Gastroesophageal sphincter (tissue), 4 donors: ENCODE measurements around the gene PNPLA7. TPM values are rescaled to one million over a fixed set of nuclear protein-coding genes. Genes with fewer than 3 reads are reported as not detected.
"Not testable (repeated sequence)": the region's sequence is repeated elsewhere in the genome, so short reads cannot be mapped to it uniquely, and the experiment has no call there.

Experiments
- ATAC-seq: fragments of 150-250 bp; one replicate; pipeline ENCODE4 v1.9.1; 2016; ENCODE audit warnings: mild to moderate bottlenecking, moderate library complexity
- H3K27ac ChIP-seq, 4 donors: fragments of 200-600 bp; sonication (generic) in 3 of 4; 1 replicate in 3 of 4; 2 replicates in 1 of 4; pipeline ENCODE4 v1.5.1; 2016 to 2019
- H3K27me3 ChIP-seq: fragments of 200-600 bp; sonication (generic); one replicate; pipeline ENCODE4 v1.5.1; 2019
- H3K36me3 ChIP-seq, 2 donors: fragments of 200-600 bp; sonication (generic); one replicate each; pipeline ENCODE4 v1.5.1; 2019; ENCODE audit warnings: control low read depth in 1 of 2
- H3K4me1 ChIP-seq, 3 donors: fragments of 200-600 bp; sonication (generic); 1 replicate in 2 of 3; 2 replicates in 1 of 3; pipeline ENCODE4 v1.5.1; 2016 to 2019; ENCODE audit warnings: control low read depth in 2 of 3
- H3K4me3 ChIP-seq, 2 donors: fragments of 200-600 bp; sonication (generic); one replicate each; pipeline ENCODE4 v1.5.1; 2019; ENCODE audit warnings: mild to moderate bottlenecking in 1 of 2, moderate library complexity in 1 of 2
- H3K9me3 ChIP-seq, 3 donors: fragments of 200-600 bp; sonication (generic); one replicate each; pipeline ENCODE4 v1.5.1; 2017 to 2019; ENCODE audit warnings: control low read depth in 2 of 3
- EP300 ChIP-seq: sonication (generic); formaldehyde crosslinking; IDR thresholded peaks from one replicate; pipeline ENCODE4 v1.6.1; 2017; ENCODE audit warnings: antibody characterized with exemption, mild to moderate bottlenecking
- POLR2A ChIP-seq, 2 donors: fragments of 450-650 bp; IDR thresholded peaks; one replicate each; pipeline ENCODE4 v1.6.1; 2017; ENCODE audit warnings: antibody characterized with exemption in 2 of 2, mild to moderate bottlenecking in 2 of 2, moderate library complexity in 1 of 2
- POLR2AphosphoS5 ChIP-seq: sonication (generic); formaldehyde crosslinking; IDR thresholded peaks from one replicate; pipeline ENCODE4 v1.6.1; 2017; ENCODE audit warnings: antibody characterized with exemption
- WGBS, 2 donors: methylation state at CpG; one replicate each; pipeline ENCODE4 v1.1.5; 2018; ENCODE audit warnings: low coverage in 1 of 2; 5-methylcytosine and 5-hydroxymethylcytosine counted together
- total RNA-seq, 4 donors: library from RNA; depleted of rRNA; stranded (reverse); fragments of >200 nt; gene quantifications; one replicate each; pipeline ENCODE4 v1.1.0, GENCODE V29; 2016
- TF ChIP-seq, protein P1 (sequence below), 4 experiments: fragments of 200-600 bp in 2 of 4; fragments of 450-650 bp in 2 of 4; sonication (generic) in 1 of 4; IDR thresholded peaks; one replicate each; pipeline ENCODE4 v1.5.1; 2017 to 2019; ENCODE audit warnings: antibody characterized with exemption in 4 of 4, mild to moderate bottlenecking in 2 of 4, moderate library complexity in 2 of 4

Gene PNPLA7
- total RNA-seq, 4 donors from 2014 or later, result 2.0 to 11.2 (median 6.6) TPM

- no peaks in the 10 kb centered on the region for H3K9me3 ChIP-seq
- H3K4me3 ChIP-seq, result no peak overlapping the region
- ATAC-seq, result no peak
- no peaks in the 10 kb centered on the region for H3K27me3 ChIP-seq
- H3K27ac ChIP-seq, result no peak overlapping the region
- WGBS, 2 donors, result 89 to 92% methylated on average over 2 to 17 of the region's 20 CpGs
- H3K36me3 ChIP-seq, result peaks cover 0 to 74% of the 10 kb centered on the region in 2 donors
- TF ChIP-seq POLR2A (IDR thresholded peaks at IDR 0.05) (no peak), EP300 (no peak), POLR2AphosphoS5 (no peak)
- TF ChIP-seq, protein P1, sequence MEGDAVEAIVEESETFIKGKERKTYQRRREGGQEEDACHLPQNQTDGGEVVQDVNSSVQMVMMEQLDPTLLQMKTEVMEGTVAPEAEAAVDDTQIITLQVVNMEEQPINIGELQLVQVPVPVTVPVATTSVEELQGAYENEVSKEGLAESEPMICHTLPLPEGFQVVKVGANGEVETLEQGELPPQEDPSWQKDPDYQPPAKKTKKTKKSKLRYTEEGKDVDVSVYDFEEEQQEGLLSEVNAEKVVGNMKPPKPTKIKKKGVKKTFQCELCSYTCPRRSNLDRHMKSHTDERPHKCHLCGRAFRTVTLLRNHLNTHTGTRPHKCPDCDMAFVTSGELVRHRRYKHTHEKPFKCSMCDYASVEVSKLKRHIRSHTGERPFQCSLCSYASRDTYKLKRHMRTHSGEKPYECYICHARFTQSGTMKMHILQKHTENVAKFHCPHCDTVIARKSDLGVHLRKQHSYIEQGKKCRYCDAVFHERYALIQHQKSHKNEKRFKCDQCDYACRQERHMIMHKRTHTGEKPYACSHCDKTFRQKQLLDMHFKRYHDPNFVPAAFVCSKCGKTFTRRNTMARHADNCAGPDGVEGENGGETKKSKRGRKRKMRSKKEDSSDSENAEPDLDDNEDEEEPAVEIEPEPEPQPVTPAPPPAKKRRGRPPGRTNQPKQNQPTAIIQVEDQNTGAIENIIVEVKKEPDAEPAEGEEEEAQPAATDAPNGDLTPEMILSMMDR (IDR thresholded peaks at IDR 0.05), result no peak
- peaks cover 0 to under 1% (median 0%) of the 10 kb centered on the region in 3 donors for H3K4me1 ChIP-seq
Observed at GRCh38 chr9:137542486-137542885, 7.7 kb downstream of the PNPLA7 start.

- Histone ChIP-seq H3K9me3 (no peaks in the 10 kb centered on the region), H3K27ac (no peak overlapping the region), H3K4me3 (no peak overlapping the region), H3K4me1 (peaks cover 0 to 1% (median 0%) of the 10 kb centered on the region in 3 donors), H3K27me3 (no peaks in the 10 kb centered on the region), H3K36me3 (peaks cover 0 to 79% of the 10 kb centered on the region in 2 donors)
- no peak for ATAC-seq
- TF ChIP-seq, protein P1 (IDR thresholded peaks at IDR 0.05), result no peak
- 80 to 83% methylated on average over 1 to 7 of the region's 18 CpGs for WGBS, 2 donors
Observed at GRCh38 chr9:137540536-137540935, 9.7 kb downstream of the PNPLA7 start.

DNA sequence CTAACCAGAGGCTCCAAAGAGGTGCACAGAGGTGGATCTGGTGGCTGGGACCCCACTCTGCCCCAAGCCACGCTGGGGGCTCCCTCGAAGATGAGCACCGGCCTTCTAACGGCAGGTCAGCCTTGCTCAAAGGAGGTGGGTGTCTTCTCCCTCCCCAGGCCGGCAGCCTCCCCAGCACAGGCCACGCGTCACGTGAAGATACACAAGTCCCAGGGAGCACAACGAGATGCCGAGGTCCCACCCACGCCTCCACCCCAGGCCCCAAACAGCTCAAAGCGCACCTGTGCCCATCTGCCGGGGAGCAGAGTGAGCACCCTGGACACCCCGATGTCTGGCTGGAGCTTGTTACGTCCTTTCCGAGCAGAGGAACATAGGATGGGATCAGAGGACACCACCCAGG lies 12.1 kb downstream of the PNPLA7 start:
- H3K4me1 ChIP-seq, result peaks cover 0 to 14% (median 7%) of the 10 kb centered on the region in 3 donors
- WGBS, 2 donors, result 90% methylated on average over 2 of the region's 16 CpGs; no CpG with 5 or more reads in 1 of the 2 donors

DNA sequence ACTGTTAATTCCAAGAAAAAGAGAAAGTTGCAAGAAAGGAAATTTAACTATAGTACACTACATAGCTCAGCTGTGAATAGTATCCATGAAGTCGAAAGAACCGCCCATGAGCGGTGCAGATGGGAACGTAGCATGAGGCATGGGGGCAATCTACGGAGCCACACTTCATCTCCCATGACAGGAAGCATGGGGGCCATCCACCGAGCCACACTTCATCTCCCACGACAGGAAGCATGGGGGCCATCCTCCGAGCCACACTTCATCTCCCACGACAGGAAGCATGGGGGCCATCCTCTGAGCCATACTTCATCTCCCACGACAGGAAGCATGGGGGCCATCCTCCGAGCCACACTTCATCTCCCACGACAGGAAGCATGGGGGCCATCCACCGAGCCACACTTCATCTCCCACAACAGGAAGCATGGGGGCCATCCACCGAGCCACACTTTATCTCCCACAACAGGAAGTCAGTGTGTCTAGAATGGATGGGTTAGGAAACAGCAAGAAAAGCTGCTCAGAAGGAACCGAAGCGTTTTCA lies 13.5 kb downstream of the PNPLA7 start:
- H3K4me1 ChIP-seq, result peaks cover 0 to 17% (median 7%) of the 10 kb centered on the region in 3 donors
- H3K27ac ChIP-seq, ATAC-seq, H3K27me3 ChIP-seq, H3K9me3 ChIP-seq, H3K4me3 ChIP-seq: not testable (repeated sequence)
- 67 to 80% methylated on average over 12 to 14 of the region's 16 CpGs for WGBS, 2 donors
- H3K36me3 ChIP-seq, result peaks cover 0 to 54% of the 10 kb centered on the region in 2 donors

More for the DNA sequence above, 12.1 kb downstream of the PNPLA7 start:
- Histone ChIP-seq H3K4me3 (no peak overlapping the region), H3K36me3 (peaks cover 0 to 68% of the 10 kb centered on the region in 2 donors), H3K27me3 (no peaks in the 10 kb centered on the region), H3K9me3 (no peaks in the 10 kb centered on the region), H3K27ac (no peak overlapping the region)
- no peak for TF ChIP-seq POLR2AphosphoS5
- TF ChIP-seq POLR2A (IDR thresholded peaks at IDR 0.05), result no peak
- TF ChIP-seq, protein P1 (IDR thresholded peaks at IDR 0.05), result no peak
- TF ChIP-seq EP300, result no peak
- no peak for ATAC-seq

DNA sequence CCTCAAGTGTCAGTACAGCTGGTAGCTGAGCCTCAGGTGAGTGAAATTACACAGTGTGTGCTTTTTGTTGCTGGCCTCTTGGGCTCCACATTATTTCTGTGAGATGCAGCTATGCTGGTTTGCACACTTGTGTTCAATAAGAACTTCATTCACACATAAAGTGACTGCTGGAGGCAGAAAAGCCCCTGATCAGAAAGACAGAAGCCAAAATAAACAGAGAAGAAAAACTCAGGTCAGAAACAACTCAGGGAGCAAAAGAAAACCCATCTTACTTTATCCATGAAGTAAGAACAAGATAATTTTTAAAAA lies 15.1 kb downstream of the PNPLA7 start:
- H3K4me3 ChIP-seq, result no peak overlapping the region
- ATAC-seq, result no peak
- H3K36me3 ChIP-seq, result peaks cover 0 to 38% of the 10 kb centered on the region in 2 donors
- H3K27ac ChIP-seq, result peak overlapping the region in 1 of 4 donors; percentile 21
- TF ChIP-seq, protein P1 (IDR thresholded peaks at IDR 0.05), result no peak
- TF ChIP-seq POLR2AphosphoS5 (no peak), EP300 (no peak), POLR2A (IDR thresholded peaks at IDR 0.05) (no peak)
- no peaks in the 10 kb centered on the region for H3K27me3 ChIP-seq
- H3K4me1 ChIP-seq, result peaks cover 0 to 23% (median 7%) of the 10 kb centered on the region in 3 donors
- H3K9me3 ChIP-seq, result no peaks in the 10 kb centered on the region
